GM12891 (cell line): ENCODE measurements around the gene OR2T34. TPM values are rescaled to one million over a fixed set of nuclear protein-coding genes. Genes with fewer than 3 reads are reported as not detected.
"Not testable (repeated sequence)": the region's sequence is repeated elsewhere in the genome, so short reads cannot be mapped to it uniquely, and the experiment has no call there.

Source experiments
- DNase-seq: peaks from one replicate; pipeline ENCODE4 v3.0.0; 2011; ENCODE audit warnings: low spot score; ENCODE audit not compliant: insufficient read length
- FAIRE-seq: peaks from 2 replicates; lab custom pipeline; 2011; peaks lifted over from hg19 to GRCh38; lab: Jason Lieb, UNC
- PAX5 ChIP-seq: IDR thresholded peaks from 2 replicates; pipeline ENCODE4 v1.6.1; 2011; ENCODE audit warnings: low read length, moderate library complexity, mild to moderate bottlenecking; ENCODE audit not compliant: insufficient read depth, severe bottlenecking
- POLR2A ChIP-seq: IDR thresholded peaks from 2 replicates; pipeline ENCODE4 v1.6.1; 2011; ENCODE audit warnings: low read depth, low read length, control low read depth
- POLR2AphosphoS5 ChIP-seq: IDR thresholded peaks from 2 replicates; pipeline ENCODE4 v1.6.1; 2011; ENCODE audit warnings: low read depth, low read length, control low read depth
- POU2F2 ChIP-seq: IDR thresholded peaks from 2 replicates; pipeline ENCODE4 v1.6.1; 2011; ENCODE audit warnings: low read depth, mild to moderate bottlenecking, control low read depth, low read length, moderate library complexity
- SPI1 ChIP-seq: IDR thresholded peaks from 2 replicates; pipeline ENCODE4 v1.6.1; 2011; ENCODE audit warnings: low read depth, low read length, control low read depth
- TAF1 ChIP-seq: IDR thresholded peaks from 2 replicates; pipeline ENCODE4 v1.6.1; 2011; ENCODE audit warnings: low read depth, low read length, control low read depth
- polyA plus RNA-seq: library from polyadenylated mRNA; unstranded; fragments of >200 nt; gene quantifications from one replicate; pipeline ENCODE4 v1.2.1, GENCODE V29; 2012; ENCODE audit warnings: low read depth, missing spikeins, inconsistent platforms; ENCODE audit not compliant: missing spikeins

Gene OR2T34, protein sequence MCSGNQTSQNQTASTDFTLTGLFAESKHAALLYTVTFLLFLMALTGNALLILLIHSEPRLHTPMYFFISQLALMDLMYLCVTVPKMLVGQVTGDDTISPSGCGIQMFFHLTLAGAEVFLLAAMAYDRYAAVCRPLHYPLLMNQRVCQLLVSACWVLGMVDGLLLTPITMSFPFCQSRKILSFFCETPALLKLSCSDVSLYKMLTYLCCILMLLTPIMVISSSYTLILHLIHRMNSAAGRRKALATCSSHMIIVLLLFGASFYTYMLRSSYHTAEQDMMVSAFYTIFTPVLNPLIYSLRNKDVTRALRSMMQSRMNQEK
- polyA plus RNA-seq = 0.56 TPM

- FAIRE-seq = peak; percentile 69
- DNase-seq = not testable (repeated sequence)
These were observed at the start of gene OR2T34 for GRCh38 chr1:248574657-248575056. OR2T34 (minus strand) TSS chr1:248574757; CDS start chr1:248574757, 0 bp downstream.

DNA sequence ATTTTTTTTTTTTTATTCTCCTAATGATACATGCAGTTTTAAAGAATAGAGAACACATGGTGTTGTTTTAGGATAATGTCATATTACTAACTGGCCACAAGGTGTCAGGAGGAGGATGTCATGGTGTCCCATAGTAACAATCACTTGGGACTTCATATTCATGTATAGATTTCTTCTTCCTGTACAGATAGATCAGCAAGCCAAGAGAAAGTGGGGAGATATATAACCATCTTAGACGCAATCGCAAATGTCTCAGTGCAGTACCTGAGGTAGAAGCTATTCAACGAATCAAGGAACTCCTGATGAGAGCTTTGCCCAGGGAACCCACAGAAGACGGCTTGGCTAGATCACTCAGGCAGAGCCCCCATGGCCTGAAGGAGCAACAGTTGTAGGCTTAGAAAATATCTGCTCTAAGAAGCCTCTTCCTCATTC, 48.0 kb upstream of the OR2T34 start:
- DNase-seq = peak; percentile 6
- no peak for FAIRE-seq
- no peak for TF ChIP-seq POLR2AphosphoS5
- TF ChIP-seq SPI1 = 0 out of 2 replicates have a peak, but pooled peaks have one; percentile 12

- TF ChIP-seq POU2F2 (no peak), SPI1 (no peak), POLR2AphosphoS5 (no peak), PAX5 (no peak), POLR2A (no peak), TAF1 (no peak)
- DNase-seq (no peak), FAIRE-seq (no peak)
These were observed 47.2 kb upstream of the OR2T34 start for GRCh38 chr1:248621770-248622169.

DNA sequence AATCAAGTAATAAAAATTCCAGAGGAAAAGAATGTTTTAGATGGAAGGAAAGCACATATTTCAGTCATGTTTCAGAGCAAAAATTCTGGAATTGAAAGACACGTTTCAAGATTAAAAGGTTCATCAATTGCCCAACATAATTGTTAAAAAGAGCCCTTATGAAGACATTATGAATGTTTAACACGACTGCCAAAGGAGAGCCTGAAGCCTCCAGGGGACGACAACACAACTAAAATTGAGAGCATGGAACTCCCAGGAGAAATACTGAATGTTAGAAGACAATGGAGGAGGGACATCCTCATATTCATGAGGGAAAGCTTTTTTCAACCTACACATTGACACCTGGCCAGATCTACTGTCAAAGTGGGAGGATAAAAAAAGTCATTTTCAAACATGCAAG, 44.3 kb upstream of the OR2T34 start:
- no peak for FAIRE-seq
- TF ChIP-seq POU2F2 (no peak), POLR2AphosphoS5 (no peak), PAX5 (no peak), SPI1 (no peak), POLR2A (no peak), TAF1 (no peak)
- DNase-seq = no peak

DNA sequence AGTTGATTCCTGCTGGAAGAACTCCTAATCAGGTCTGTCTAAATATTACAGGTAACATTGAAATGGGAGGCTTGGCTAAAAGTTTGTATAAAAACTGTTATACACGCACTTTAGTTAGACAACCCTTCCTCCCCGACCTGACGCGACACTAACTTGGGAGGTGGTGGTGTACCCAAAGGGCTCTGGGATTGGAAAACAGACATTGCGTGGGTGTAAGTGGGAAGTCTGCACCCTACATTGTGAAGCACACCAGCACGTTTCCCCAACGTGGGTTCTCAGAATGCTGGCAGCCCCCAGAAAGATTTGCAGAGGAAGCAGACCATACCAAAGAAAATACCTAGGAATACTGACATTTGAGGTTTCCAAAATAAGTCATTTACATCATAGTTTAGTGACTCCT, 43.6 kb upstream of the OR2T34 start:
- no peak for TF ChIP-seq PAX5
- TF ChIP-seq POU2F2 = no peak
- no peak for TF ChIP-seq POLR2AphosphoS5
- no peak for TF ChIP-seq SPI1
- TF ChIP-seq POLR2A = no peak
- no peak for TF ChIP-seq TAF1
- DNase-seq = no peak
- no peak for FAIRE-seq

- TF ChIP-seq PAX5 (no peak), TAF1 (no peak), SPI1 (no peak), POLR2A (no peak), POU2F2 (no peak), POLR2AphosphoS5 (no peak)
- no peak for FAIRE-seq
These were observed 39.2 kb upstream of the OR2T34 start for GRCh38 chr1:248613742-248614141.

DNA sequence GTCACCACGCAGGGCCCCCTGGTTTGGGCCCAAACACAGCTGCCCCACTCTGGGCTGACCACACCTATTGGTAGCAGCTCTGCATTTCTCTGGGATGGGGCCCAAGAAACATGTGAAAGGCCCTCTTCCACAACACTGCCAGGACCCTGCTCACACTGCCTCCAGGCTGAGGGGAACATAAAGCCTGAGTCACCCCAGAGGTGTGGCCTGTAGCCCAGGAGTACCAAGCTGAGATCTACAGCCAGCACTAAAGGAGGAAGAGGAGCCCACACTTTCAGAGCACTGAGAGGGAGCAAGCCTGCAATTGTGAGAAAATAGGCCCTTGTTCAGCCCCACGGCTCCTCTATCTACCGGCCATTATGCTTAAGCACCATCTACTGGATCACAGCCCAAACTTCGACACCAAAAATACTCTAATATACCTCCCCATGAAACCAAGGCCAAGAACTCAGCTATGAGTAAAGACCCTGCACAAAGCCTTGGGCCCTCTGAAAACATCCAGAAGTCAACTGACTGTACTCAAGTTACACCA, 37.4 kb upstream of the OR2T34 start:
- TF ChIP-seq PAX5 (no peak), POU2F2 (no peak), SPI1 (no peak), POLR2AphosphoS5 (no peak), TAF1 (no peak), POLR2A (no peak)
- no peak for DNase-seq
- FAIRE-seq = no peak

More at GRCh38 chr1:248613742-248614141, 39.2 kb upstream of the OR2T34 start:
- no peak for DNase-seq

GRCh38 chr1:248610301-248610700, 35.7 kb upstream of the OR2T34 start:
- DNase-seq (no peak), FAIRE-seq (no peak)
- TF ChIP-seq POLR2AphosphoS5 = no peak
- TF ChIP-seq SPI1 = no peak
- no peak for TF ChIP-seq POLR2A
- no peak for TF ChIP-seq POU2F2
- TF ChIP-seq PAX5 = no peak
- TF ChIP-seq TAF1 = no peak

DNA sequence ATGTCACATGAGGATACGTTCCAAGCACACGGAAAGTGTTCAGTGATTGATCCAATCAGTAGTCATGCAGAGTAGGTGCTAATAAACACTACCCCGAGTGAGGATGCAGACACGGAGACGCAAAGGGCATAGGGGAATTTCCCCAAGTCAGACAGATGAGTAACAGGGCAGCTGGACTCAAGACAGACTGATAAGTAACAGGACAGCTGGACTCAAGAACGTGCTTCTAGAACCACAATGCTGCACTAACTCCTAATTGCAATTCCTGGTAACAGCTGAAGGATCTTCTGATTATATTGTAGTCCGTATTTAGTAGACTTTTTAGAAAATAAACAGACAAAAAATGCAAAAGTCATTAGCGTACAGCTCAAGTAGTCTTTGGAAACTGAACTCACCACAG, 24.8 kb upstream of the OR2T34 start:
- no peak for TF ChIP-seq TAF1
- TF ChIP-seq POLR2A = no peak
- no peak for TF ChIP-seq PAX5
- no peak for TF ChIP-seq SPI1
- TF ChIP-seq POU2F2 = no peak
- TF ChIP-seq POLR2AphosphoS5 = no peak
- FAIRE-seq (no peak), DNase-seq (no peak)

DNA sequence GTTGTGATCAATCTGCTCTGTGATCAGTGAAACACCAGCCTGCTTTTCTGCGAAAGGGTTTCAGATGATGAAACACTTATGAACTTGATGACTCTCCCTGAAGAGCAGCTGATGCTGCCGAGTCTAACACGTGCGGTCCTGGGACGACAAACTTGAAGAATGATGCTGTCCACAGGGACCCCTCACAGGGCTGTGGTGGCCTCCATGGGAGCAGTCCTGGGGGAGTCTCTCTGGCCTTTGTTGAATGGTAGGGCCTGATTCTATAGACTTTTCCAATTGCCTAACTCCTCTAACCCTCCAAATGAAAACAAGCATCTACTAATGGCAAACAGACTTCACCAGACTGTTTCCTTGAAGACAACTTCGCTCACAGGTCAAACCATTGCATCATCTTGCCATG, 23.0 kb upstream of the OR2T34 start, which contains the start of gene OR2T10:
Gene OR2T10, minus strand, starts transcription at position 112 of the 400 bp plus-strand sequence. CDS start 3,932 bp downstream, outside the sequence.
- DNase-seq = no peak
- FAIRE-seq = no peak
- TF ChIP-seq POLR2A (no peak), SPI1 (no peak), POU2F2 (no peak), TAF1 (no peak), POLR2AphosphoS5 (no peak), PAX5 (no peak)
